Neural crest cell (in vitro differentiated cells): ENCODE measurements around the gene ARX. TPM values are rescaled to one million over a fixed set of nuclear protein-coding genes. Genes with fewer than 3 reads are reported as not detected.

ENCODE experiments used
- DNase-seq: peaks from one replicate; pipeline ENCODE4 v3.0.0; 2021; ENCODE audit warnings: low read depth, mixed read lengths, low spot score
- H3K27ac Mint-ChIP-seq: one replicate; pipeline ENCODE4 v1.8.0; 2021; ENCODE audit warnings: mild to moderate bottlenecking, mixed read lengths; ENCODE audit not compliant: unreplicated experiment
- H3K27me3 Mint-ChIP-seq: 2 replicates; pipeline ENCODE4 v1.8.0; 2021; ENCODE audit warnings: low read depth, mild to moderate bottlenecking, mixed read lengths
- H3K36me3 Mint-ChIP-seq: 2 replicates; pipeline ENCODE4 v1.8.0; 2021; ENCODE audit warnings: low read depth, mild to moderate bottlenecking, mixed read lengths
- H3K4me1 Mint-ChIP-seq: 2 replicates; pipeline ENCODE4 v1.8.0; 2021; ENCODE audit warnings: mixed read lengths
- H3K4me3 Mint-ChIP-seq: one replicate; pipeline ENCODE4 v1.8.0; 2021; ENCODE audit warnings: mild to moderate bottlenecking, mixed read lengths
- H3K9me3 Mint-ChIP-seq: 2 replicates; pipeline ENCODE4 v1.8.0; 2021; ENCODE audit warnings: mixed read lengths
- CTCF ChIP-seq: fragments of 200-600 bp; sonication (generic); conservative IDR thresholded peaks from 2 replicates; pipeline ENCODE4 v1.5.0; 2021; ENCODE audit warnings: antibody characterized with exemption, mild to moderate bottlenecking
- total RNA-seq: library from RNA; stranded (reverse); gene quantifications from 2 replicates; pipeline ENCODE4 v1.2.1, GENCODE V29; 2021

Gene ARX
- total RNA-seq, 1 donor from 2014 or later, result 0.16 TPM

- no peaks in the 10 kb centered on the region for H3K9me3 Mint-ChIP-seq
- H3K4me1 Mint-ChIP-seq, result peaks cover 5% of the 10 kb centered on the region
- no peak overlapping the region for H3K27ac Mint-ChIP-seq
- H3K4me3 Mint-ChIP-seq, result no peak overlapping the region
- no peak for TF ChIP-seq CTCF
- DNase-seq, result no peak
- peaks cover 55% of the 10 kb centered on the region for H3K27me3 Mint-ChIP-seq
- no peaks in the 10 kb centered on the region for H3K36me3 Mint-ChIP-seq
Observed at GRCh38 chrX:25028726-25029125, 13.0 kb upstream of the ARX start.

DNA sequence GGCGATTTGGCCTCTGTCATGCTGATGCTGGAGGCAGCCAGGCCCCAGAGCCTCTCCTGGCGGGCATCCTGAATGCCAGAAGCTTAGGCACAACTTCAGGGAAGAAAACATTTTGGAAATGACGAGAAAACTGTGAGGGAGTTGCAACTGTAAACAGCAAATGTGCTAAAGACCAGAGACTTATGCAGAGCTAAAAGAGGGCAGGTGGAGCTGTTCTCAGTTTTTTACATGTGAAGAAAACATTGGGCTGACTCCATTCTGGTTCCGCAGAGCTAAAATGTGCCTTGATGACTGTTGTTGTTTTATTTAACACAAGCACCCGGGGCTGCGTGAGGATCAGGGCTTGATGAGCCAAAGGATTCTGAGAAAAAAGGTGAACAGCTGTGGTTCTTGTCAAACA lies 10.8 kb upstream of the ARX start:
- no peak overlapping the region for H3K27ac Mint-ChIP-seq
- no peak for DNase-seq
- peaks cover 72% of the 10 kb centered on the region for H3K27me3 Mint-ChIP-seq
- no peak overlapping the region for H3K4me3 Mint-ChIP-seq
- H3K9me3 Mint-ChIP-seq, result no peaks in the 10 kb centered on the region
- H3K36me3 Mint-ChIP-seq, result no peaks in the 10 kb centered on the region
- no peak for TF ChIP-seq CTCF
- peaks cover 21% of the 10 kb centered on the region for H3K4me1 Mint-ChIP-seq

GRCh38 chrX:25025615-25026014 lies 9.8 kb upstream of the ARX start:
- H3K36me3 Mint-ChIP-seq, result no peaks in the 10 kb centered on the region
- TF ChIP-seq CTCF, result no peak
- no peak overlapping the region for H3K27ac Mint-ChIP-seq
- H3K9me3 Mint-ChIP-seq, result no peaks in the 10 kb centered on the region
- H3K4me1 Mint-ChIP-seq, result peaks cover 27% of the 10 kb centered on the region
- peaks cover 78% of the 10 kb centered on the region for H3K27me3 Mint-ChIP-seq
- DNase-seq, result no peak
- no peak overlapping the region for H3K4me3 Mint-ChIP-seq

DNA sequence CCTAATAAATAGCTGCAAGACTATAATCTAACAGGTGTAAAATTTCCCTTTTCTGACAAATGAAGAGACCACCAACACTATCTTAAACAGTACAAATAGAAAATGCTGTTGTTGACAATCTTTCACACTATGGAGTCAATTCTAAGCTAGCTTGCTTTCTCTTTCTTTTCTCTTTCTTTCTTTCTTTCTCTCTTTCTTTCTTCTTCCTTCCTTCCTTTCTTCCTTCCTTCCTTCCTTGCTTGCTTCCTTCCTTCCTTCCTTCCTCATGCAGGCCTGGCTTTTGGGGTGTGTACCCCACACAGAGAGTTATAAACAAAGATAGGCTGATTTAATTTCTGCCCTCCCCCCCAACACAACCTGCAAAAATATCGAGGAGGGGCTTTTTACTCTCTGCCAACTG lies 8.1 kb upstream of the ARX start:
- H3K27me3 Mint-ChIP-seq, result peaks cover 88% of the 10 kb centered on the region
- no peak for TF ChIP-seq CTCF
- H3K4me3 Mint-ChIP-seq, result no peak overlapping the region
- no peaks in the 10 kb centered on the region for H3K9me3 Mint-ChIP-seq
- no peak for DNase-seq
- no peak overlapping the region for H3K27ac Mint-ChIP-seq
- H3K4me1 Mint-ChIP-seq, result peaks cover 36% of the 10 kb centered on the region
- no peaks in the 10 kb centered on the region for H3K36me3 Mint-ChIP-seq

DNA sequence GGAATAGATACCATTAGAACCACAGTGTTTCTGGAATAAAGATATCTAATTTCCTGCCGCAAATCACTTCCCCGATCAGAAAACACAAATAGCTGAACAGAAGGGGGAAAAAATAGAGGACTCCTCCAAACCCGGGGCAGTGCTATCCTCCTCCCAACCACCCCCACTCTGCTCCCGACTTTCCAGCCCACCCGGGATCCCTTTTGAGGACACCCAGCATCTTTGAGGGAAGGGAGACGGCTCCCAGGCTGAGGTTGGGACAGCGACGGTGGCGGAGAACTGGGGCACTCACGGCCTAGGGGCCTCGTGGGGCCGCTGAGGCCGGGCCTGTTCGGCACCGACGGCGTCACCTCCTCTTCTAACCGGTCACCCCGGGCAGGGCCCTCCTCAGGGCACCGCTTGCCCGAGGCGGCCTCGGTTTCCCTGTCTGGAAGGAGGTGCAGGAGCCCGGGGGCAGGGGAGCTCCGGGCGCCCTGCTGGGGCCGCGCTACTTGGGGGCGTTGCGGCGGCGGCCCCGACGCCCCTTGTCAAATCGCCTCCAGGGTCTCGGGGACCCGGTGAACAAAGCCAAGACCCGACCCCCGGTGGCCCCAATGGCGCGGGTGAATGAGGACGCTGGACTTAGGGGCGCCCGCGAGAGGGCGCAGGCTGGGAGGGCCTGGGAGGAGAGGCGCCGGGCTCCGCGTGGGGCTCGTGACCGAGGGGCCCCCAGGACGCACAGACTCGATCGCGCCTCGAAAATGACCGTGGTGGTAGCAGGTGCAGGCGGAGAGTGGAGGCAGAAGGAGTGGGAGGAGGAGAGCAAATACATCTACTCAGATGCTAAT lies 6.9 kb upstream of the ARX start:
- Mint-ChIP-seq H3K27me3 (peaks cover 94% of the 10 kb centered on the region), H3K4me3 (peak overlapping the region; percentile 12), H3K9me3 (no peaks in the 10 kb centered on the region), H3K4me1 (peaks cover 33% of the 10 kb centered on the region), H3K27ac (no peak overlapping the region), H3K36me3 (no peaks in the 10 kb centered on the region)
- no peak for DNase-seq
- TF ChIP-seq CTCF, result peak; percentile 48
